ENCODE measurements around the gene SYNGR2. TPM values are rescaled to one million over a fixed set of nuclear protein-coding genes. Genes with fewer than 3 reads are reported as not detected.

SYNGR2 gene
- total and polyA plus RNA-seq, 2 donors (not counting 1 experiment from before 2014, with no cell fraction given) = 390 to 442 TPM

DNA sequence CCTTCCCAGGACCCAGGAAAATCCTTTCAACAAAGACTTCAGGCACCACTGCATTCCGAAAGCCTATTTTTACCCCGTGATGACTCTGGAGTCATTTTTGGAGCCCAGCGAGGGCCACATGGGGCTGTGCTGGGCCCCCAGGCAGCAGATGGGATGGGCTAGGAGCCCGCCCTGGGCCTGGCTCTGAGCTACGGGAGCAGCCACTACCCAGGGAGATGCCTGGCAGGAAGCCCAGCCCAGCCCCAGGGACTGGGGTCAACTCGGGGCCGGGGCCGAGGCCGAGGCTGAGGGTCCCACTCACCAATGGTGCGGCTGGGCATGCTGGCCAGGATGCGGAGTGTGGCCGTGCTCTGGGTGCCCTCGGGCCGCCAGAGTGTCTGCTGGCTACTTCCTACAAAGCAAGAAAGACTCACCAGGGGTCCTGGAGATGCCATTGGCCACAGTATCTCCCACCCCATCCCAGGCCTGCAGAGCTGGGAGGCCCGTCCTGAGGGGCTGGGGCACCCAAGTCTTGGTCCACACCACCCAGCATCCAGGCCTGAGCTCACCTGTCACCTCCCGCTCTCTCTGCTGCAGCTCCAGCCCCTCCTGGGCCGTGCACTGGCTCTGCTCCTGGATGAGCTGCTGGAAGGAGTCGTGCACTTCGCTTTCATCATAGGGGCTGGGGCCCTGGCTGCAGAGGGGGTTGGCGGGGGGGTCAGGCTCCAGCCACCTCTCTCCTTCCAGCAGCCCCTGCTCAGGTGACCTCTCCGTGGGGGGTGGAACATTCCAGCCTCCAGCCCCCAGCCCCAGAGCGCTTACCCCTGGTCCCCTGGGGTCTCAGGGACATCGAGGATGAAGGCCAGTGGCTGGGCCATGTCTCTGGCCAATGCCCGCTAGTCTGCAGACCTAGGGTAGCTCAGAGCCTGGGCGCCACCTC, 42.1 kb upstream of the SYNGR2 start:
- DNase-seq = no peak
- ChIA-PET POLR2A (interaction anchor here (0.6 to 22.6 kb wide), 8 partner anchors 8 to 126 kb away, joined by 3 to 432 read pairs (median 12); partner anchors contain the start of genes C17orf99 and SYNGR2), CTCF (interaction anchor here (1.3 to 13.9 kb wide), 4 partner anchors 11 to 61 kb away, joined by 5 to 169 read pairs (median 17); partner anchors contain the start of genes AFMID, SYNGR2 and TK1)
- no peak for TF ChIP-seq EZH2 (IDR thresholded peaks at IDR 0.05; ENCODE audit: borderline replicate concordance, insufficient read depth, low read depth, low read length, poor library complexity, severe bottlenecking)
- TF ChIP-seq, protein P1, sequence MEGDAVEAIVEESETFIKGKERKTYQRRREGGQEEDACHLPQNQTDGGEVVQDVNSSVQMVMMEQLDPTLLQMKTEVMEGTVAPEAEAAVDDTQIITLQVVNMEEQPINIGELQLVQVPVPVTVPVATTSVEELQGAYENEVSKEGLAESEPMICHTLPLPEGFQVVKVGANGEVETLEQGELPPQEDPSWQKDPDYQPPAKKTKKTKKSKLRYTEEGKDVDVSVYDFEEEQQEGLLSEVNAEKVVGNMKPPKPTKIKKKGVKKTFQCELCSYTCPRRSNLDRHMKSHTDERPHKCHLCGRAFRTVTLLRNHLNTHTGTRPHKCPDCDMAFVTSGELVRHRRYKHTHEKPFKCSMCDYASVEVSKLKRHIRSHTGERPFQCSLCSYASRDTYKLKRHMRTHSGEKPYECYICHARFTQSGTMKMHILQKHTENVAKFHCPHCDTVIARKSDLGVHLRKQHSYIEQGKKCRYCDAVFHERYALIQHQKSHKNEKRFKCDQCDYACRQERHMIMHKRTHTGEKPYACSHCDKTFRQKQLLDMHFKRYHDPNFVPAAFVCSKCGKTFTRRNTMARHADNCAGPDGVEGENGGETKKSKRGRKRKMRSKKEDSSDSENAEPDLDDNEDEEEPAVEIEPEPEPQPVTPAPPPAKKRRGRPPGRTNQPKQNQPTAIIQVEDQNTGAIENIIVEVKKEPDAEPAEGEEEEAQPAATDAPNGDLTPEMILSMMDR (IDR thresholded peaks at IDR 0.05) = no peak
- 59% methylated on average over 19 of the region's 25 CpGs for WGBS (ENCODE audit: insufficient coverage)
- Histone ChIP-seq H3K9me3 (ENCODE audit: control extremely low read depth in 1 of 3, control insufficient read depth in 2 of 3, insufficient read depth in 1 of 3, low read length in 2 of 3) (no peaks in the 10 kb centered on the region), H3K9ac (ENCODE audit: low read length) (peak overlapping the region; percentile 91), H3K79me2 (ENCODE audit: control insufficient read depth, insufficient read depth, low read length) (peaks cover 92% of the 10 kb centered on the region), H3K4me2 (replicated peaks; ENCODE audit: low read depth, low read length, poor library complexity, severe bottlenecking) (peak overlapping the region; percentile 100), H2AFZ (ENCODE audit: insufficient read depth, low read depth, low read length, poor library complexity, severe bottlenecking) (no peak overlapping the region), H3K4me1 (ENCODE audit: control insufficient read depth in 2 of 2, insufficient read depth in 2 of 2, low read length in 2 of 2) (peaks cover 78 to 89% of the 10 kb centered on the region in 2 donors), H4K20me1 (ENCODE audit: control insufficient read depth, insufficient read depth, low read length, poor library complexity, severe bottlenecking) (peaks cover 88% of the 10 kb centered on the region), H3K27ac (ENCODE audit: low read length in 2 of 2) (peak overlapping the region; percentile 77 to 92), H3K36me3 (replicated peaks in 1 of 2; ENCODE audit: control extremely low read depth in 1 of 2, control insufficient read depth in 1 of 2, extremely low read depth in 1 of 2, insufficient read depth in 2 of 2, low read length in 1 of 2) (peaks cover 8 to 64% of the 10 kb centered on the region in 2 experiments), H3K27me3 (replicated peaks in 1 of 4; ENCODE audit: control extremely low read depth in 1 of 4, control insufficient read depth in 3 of 4, insufficient read depth in 4 of 4, low read length in 3 of 4) (no peaks in the 10 kb centered on the region), H3K4me3 (ENCODE audit: control extremely low read depth in 1 of 5, extremely low read depth in 1 of 5, insufficient read depth in 1 of 5, low read depth in 2 of 5, low read length in 4 of 5) (peak overlapping the region in 3 of 5 experiments; percentile 39 to 96 (median 89))
- Mint-ChIP-seq H3K4me3 (peak overlapping the region; percentile 91), H3K4me1 (peaks cover 83% of the 10 kb centered on the region), H3K9me3 (ENCODE audit: insufficient read depth) (no peaks in the 10 kb centered on the region), H3K27ac (peak overlapping the region; percentile 92), H3K27me3 (no peaks in the 10 kb centered on the region)
- ATAC-seq (ENCODE audit: low read depth) = no peak
- intact Hi-C loops (cut with micrococcal nuclease) = loop anchor here (2.0 kb wide), 1 partner anchor 15 kb away; no protein-coding TSS in a partner anchor

All from B cell (primary cell).